CD4-positive, alpha-beta T cell treated with Interferon alpha-2 for 1 hour (primary cell): ENCODE measurements around the gene TMEM272.
A peak's percentile ranks its signal among the peaks of the same experiment; 100 is the strongest.

Source experiments
- DNase-seq, 2 donors: peaks; one replicate each; pipeline ENCODE4 v3.0.0-alpha.2; 2020 to 2022

TMEM272 gene

GRCh38 chr13:51823863-51824262, 21.1 kb downstream of the TMEM272 start:
- no peak for DNase-seq

- no peak for DNase-seq
Observed at GRCh38 chr13:51823359-51823758, 21.6 kb downstream of the TMEM272 start.

GRCh38 chr13:51822106-51822815, 22.7 kb downstream of the TMEM272 start:
- DNase-seq: peak in 1 of 2 donors; percentile 45

- peak; percentile 27 to 61 for DNase-seq
Observed at GRCh38 chr13:51821606-51822005, 23.4 kb downstream of the TMEM272 start.

- DNase-seq: no peak
Observed at GRCh38 chr13:51820016-51820597, 24.9 kb downstream of the TMEM272 start.

- DNase-seq: no peak
Observed at GRCh38 chr13:51819544-51819943, 25.4 kb downstream of the TMEM272 start.

GRCh38 chr13:51818781-51819511, 26.0 kb downstream of the TMEM272 start:
- DNase-seq: peak; percentile 39 to 58

- no peak for DNase-seq
Observed at GRCh38 chr13:51818276-51818675, 26.7 kb downstream of the TMEM272 start.

GRCh38 chr13:51817717-51818116, 27.3 kb downstream of the TMEM272 start:
- no peak for DNase-seq

- DNase-seq: no peak
Observed at GRCh38 chr13:51816604-51817249, 28.2 kb downstream of the TMEM272 start.

- DNase-seq: no peak
Observed at GRCh38 chr13:51815848-51816247, 29.1 kb downstream of the TMEM272 start.

GRCh38 chr13:51814825-51815650, 29.9 kb downstream of the TMEM272 start:
- DNase-seq: peak; percentile 76 to 86

- DNase-seq: no peak
Observed at GRCh38 chr13:51814071-51814470, 30.9 kb downstream of the TMEM272 start.

GRCh38 chr13:51811920-51812451, 33.0 kb downstream of the TMEM272 start:
- no peak for DNase-seq

GRCh38 chr13:51811046-51811445, 33.9 kb downstream of the TMEM272 start:
- DNase-seq: no peak

- no peak for DNase-seq
Observed at GRCh38 chr13:51808811-51809210, 36.2 kb downstream of the TMEM272 start.

GRCh38 chr13:51807041-51807440, 37.9 kb downstream of the TMEM272 start:
- no peak for DNase-seq

- DNase-seq: peak; percentile 47 to 54
Observed at GRCh38 chr13:51806566-51806965, 38.4 kb downstream of the TMEM272 start.

- DNase-seq: no peak
Observed at GRCh38 chr13:51805925-51806324, 39.1 kb downstream of the TMEM272 start.

GRCh38 chr13:51805313-51805712, 39.7 kb downstream of the TMEM272 start:
- no peak for DNase-seq

GRCh38 chr13:51804295-51805172, 40.4 kb downstream of the TMEM272 start:
- no peak for DNase-seq
